Astrocyte (in vitro differentiated cells and primary cell): ENCODE results near the gene EYA2. TPM values are rescaled to one million over a fixed set of nuclear protein-coding genes. Genes with fewer than 3 reads are reported as not detected.

Experiments
- DNase-seq: peaks from one replicate; pipeline ENCODE4 v3.0.0-alpha.2; 2010; ENCODE audit warnings: low read depth
- FAIRE-seq: peaks from 2 replicates; lab custom pipeline; 2011; peaks lifted over from hg19 to GRCh38; lab: Jason Lieb, UNC
- H2AFZ ChIP-seq: 2 replicates; pipeline ENCODE4 v1.6.0; 2012; ENCODE audit warnings: low read depth, low read length, inconsistent platforms
- H3K27ac ChIP-seq: 2 replicates; pipeline ENCODE4 v1.5.1; 2011; ENCODE audit warnings: low read depth, low read length, inconsistent platforms
- H3K27me3 ChIP-seq: 2 replicates; pipeline ENCODE4 v1.6.0; 2011; ENCODE audit warnings: low read length, inconsistent platforms; ENCODE audit not compliant: insufficient read depth
- H3K36me3 ChIP-seq: 2 replicates; pipeline ENCODE4 v1.5.1; 2011; ENCODE audit warnings: low read length, inconsistent platforms; ENCODE audit not compliant: insufficient read depth
- H3K4me1 ChIP-seq: 2 replicates; pipeline ENCODE4 v1.5.1; 2011; ENCODE audit warnings: low read length, inconsistent platforms; ENCODE audit not compliant: insufficient read depth
- H3K4me2 ChIP-seq: 2 replicates; pipeline ENCODE4 v1.6.0; 2012; ENCODE audit warnings: low read length, inconsistent platforms
- H3K4me3 ChIP-seq: 2 replicates; pipeline ENCODE4 v1.5.1; 2011; ENCODE audit warnings: low read depth, mild to moderate bottlenecking, low read length, inconsistent platforms; ENCODE audit not compliant: insufficient read depth
- H3K79me2 ChIP-seq: 2 replicates; pipeline ENCODE4 v1.6.0; 2012; ENCODE audit warnings: mild to moderate bottlenecking, low read length, inconsistent platforms; ENCODE audit not compliant: insufficient read depth
- H3K9ac ChIP-seq: 2 replicates; pipeline ENCODE4 v1.6.0; 2012; ENCODE audit warnings: mild to moderate bottlenecking, low read length, inconsistent platforms
- H3K9me3 ChIP-seq: 2 replicates; pipeline ENCODE4 v1.5.1; 2012; ENCODE audit warnings: low read depth, mild to moderate bottlenecking, low read length, inconsistent platforms; ENCODE audit not compliant: insufficient read depth
- H4K20me1 ChIP-seq: 2 replicates; pipeline ENCODE4 v1.6.0; 2012; ENCODE audit warnings: low read length, inconsistent platforms; ENCODE audit not compliant: insufficient read depth
- H3K27ac Mint-ChIP-seq: one replicate; pipeline ENCODE4 v1.8.0; 2021; ENCODE audit warnings: mild to moderate bottlenecking, mixed read lengths; ENCODE audit not compliant: unreplicated experiment
- H3K27me3 Mint-ChIP-seq: one replicate; pipeline ENCODE4 v1.8.0; 2021; ENCODE audit warnings: low read depth, mixed read lengths; ENCODE audit not compliant: unreplicated experiment
- H3K36me3 Mint-ChIP-seq: one replicate; pipeline ENCODE4 v1.8.0; 2021; ENCODE audit warnings: low read depth, mixed read lengths; ENCODE audit not compliant: unreplicated experiment
- H3K4me1 Mint-ChIP-seq: one replicate; pipeline ENCODE4 v1.8.0; 2021; ENCODE audit warnings: low read depth, mixed read lengths; ENCODE audit not compliant: unreplicated experiment
- H3K4me3 Mint-ChIP-seq: one replicate; pipeline ENCODE4 v1.8.0; 2021; ENCODE audit warnings: mild to moderate bottlenecking, moderate library complexity, mixed read lengths; ENCODE audit not compliant: unreplicated experiment
- H3K9me3 Mint-ChIP-seq: one replicate; pipeline ENCODE4 v1.8.0; 2021; ENCODE audit warnings: mild to moderate bottlenecking, mixed read lengths; ENCODE audit not compliant: unreplicated experiment
- EZH2 ChIP-seq: IDR thresholded peaks from 2 replicates; pipeline ENCODE4 v1.6.1; 2012; ENCODE audit warnings: mild to moderate bottlenecking, low read length, inconsistent platforms; ENCODE audit not compliant: insufficient read depth
- total RNA-seq: library from RNA; stranded (reverse); gene quantifications from 2 replicates; pipeline ENCODE4 v1.2.1, GENCODE V29; 2021
- TF ChIP-seq, protein P1 (sequence below): IDR thresholded peaks from 2 replicates; pipeline ENCODE4 v1.5.1; 2011; ENCODE audit warnings: low read depth, mild to moderate bottlenecking, inconsistent platforms, low read length, moderate library complexity; ENCODE audit not compliant: insufficient read depth

EYA2 gene
- total RNA-seq, 1 donor from 2014 or later, result 1.5 TPM

DNA sequence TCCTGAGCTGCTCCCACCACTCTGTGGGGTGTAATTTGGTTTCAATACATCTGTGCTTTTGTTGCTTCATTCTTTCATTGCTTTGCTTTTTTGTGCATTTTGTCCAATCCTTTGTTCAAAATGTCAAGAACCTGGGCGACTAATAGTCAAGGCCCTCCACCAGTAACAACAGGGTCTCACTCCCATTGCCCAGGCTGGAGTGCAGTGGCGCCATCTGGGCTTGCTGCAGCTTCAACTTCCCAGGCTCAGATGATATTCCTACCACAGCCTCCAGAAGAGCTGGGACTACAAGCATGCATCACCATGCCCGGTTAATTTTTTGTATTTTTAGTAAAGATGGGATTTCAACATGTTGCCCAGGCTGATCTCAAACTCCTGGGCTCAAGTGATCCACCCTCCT is 169.2 kb downstream of the EYA2 start:
- Histone ChIP-seq H3K36me3 (no peaks in the 10 kb centered on the region), H3K4me3 (no peak overlapping the region), H3K9me3 (peaks cover 14% of the 10 kb centered on the region), H3K9ac (no peak overlapping the region), H3K79me2 (no peaks in the 10 kb centered on the region), H3K4me1 (no peaks in the 10 kb centered on the region), H3K27ac (no peak overlapping the region), H4K20me1 (no peaks in the 10 kb centered on the region), H3K4me2 (no peak overlapping the region), H2AFZ (no peak overlapping the region), H3K27me3 (no peaks in the 10 kb centered on the region)
- no peak for TF ChIP-seq EZH2
- TF ChIP-seq, protein P1, sequence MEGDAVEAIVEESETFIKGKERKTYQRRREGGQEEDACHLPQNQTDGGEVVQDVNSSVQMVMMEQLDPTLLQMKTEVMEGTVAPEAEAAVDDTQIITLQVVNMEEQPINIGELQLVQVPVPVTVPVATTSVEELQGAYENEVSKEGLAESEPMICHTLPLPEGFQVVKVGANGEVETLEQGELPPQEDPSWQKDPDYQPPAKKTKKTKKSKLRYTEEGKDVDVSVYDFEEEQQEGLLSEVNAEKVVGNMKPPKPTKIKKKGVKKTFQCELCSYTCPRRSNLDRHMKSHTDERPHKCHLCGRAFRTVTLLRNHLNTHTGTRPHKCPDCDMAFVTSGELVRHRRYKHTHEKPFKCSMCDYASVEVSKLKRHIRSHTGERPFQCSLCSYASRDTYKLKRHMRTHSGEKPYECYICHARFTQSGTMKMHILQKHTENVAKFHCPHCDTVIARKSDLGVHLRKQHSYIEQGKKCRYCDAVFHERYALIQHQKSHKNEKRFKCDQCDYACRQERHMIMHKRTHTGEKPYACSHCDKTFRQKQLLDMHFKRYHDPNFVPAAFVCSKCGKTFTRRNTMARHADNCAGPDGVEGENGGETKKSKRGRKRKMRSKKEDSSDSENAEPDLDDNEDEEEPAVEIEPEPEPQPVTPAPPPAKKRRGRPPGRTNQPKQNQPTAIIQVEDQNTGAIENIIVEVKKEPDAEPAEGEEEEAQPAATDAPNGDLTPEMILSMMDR, result no peak
- Mint-ChIP-seq H3K9me3 (peaks cover 24% of the 10 kb centered on the region), H3K36me3 (peaks cover 5% of the 10 kb centered on the region), H3K27ac (no peak overlapping the region), H3K4me3 (no peak overlapping the region), H3K4me1 (no peaks in the 10 kb centered on the region), H3K27me3 (peaks cover 10% of the 10 kb centered on the region)
- FAIRE-seq (no peak), DNase-seq (no peak)

DNA sequence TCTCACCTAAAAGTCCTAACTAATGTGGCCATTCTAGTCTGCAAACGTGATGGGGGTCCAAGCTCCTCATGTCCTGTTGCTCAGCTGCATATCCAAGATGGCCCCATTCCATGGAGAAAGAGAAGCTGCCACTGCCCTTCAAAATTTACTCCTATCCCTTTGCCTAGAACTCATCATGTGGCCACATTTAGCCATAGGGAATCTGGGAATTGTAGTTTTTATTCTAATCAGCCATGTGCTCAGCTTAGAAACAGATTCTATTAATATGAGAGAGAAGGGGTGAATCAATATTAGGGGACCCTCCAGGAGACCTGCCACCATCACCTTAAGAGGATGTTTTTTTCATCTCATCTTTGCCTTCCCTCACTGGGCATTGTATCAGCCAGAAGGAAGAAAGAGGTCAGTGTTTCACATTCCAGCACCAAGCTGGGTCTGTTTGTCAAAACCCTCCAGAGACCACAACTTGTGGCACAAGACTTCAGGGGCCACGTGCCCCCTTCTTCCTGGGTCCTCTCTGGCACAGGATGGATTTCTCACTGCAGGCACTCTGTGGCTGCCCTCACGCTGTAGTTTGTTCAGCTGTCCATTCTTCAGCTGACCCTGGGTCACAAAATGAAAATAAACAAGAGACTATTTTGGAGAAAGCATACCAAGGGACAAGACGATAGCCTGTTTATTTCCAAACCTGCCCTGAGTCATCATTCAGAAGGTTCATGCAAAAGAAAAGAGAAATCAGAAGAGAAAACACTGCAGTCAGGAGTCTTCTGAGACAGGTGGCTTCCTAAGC is 172.0 kb downstream of the EYA2 start:
- H3K4me1 Mint-ChIP-seq, result peaks cover 6% of the 10 kb centered on the region
- Histone ChIP-seq H3K27ac (no peak overlapping the region), H3K4me2 (no peak overlapping the region), H3K9ac (no peak overlapping the region), H3K79me2 (no peaks in the 10 kb centered on the region), H4K20me1 (no peaks in the 10 kb centered on the region), H3K4me1 (no peaks in the 10 kb centered on the region), H3K4me3 (no peak overlapping the region), H3K36me3 (no peaks in the 10 kb centered on the region), H3K27me3 (no peaks in the 10 kb centered on the region), H2AFZ (no peak overlapping the region), H3K9me3 (peaks cover 17% of the 10 kb centered on the region)
- H3K4me3 Mint-ChIP-seq, result no peak overlapping the region
- H3K9me3 Mint-ChIP-seq, result peaks cover 23% of the 10 kb centered on the region
- peaks cover 8% of the 10 kb centered on the region for H3K36me3 Mint-ChIP-seq
- DNase-seq (peak; percentile 4), FAIRE-seq (no peak)
- no peak overlapping the region for H3K27ac Mint-ChIP-seq
- TF ChIP-seq, protein P1, result no peak
- no peak for TF ChIP-seq EZH2
- peaks cover 7% of the 10 kb centered on the region for H3K27me3 Mint-ChIP-seq

DNA sequence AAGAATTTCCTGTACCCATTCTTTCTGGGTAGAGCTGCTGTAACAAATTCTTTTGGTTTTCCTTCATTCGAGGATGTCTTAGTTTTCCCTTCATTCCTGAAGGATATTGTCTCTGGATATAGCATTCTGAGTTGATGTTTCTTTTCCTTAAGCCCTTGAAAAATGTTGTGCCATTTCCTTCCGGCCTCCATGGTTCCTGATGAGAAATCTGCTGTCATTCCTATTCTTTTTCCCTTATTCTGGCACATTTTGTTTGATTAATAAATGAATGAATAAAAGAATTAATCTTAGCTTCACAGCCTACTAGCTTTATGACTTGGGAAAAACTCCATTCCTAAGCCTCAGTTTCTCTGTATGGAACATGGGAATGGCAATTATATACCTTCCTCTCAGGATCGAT is 173.1 kb downstream of the EYA2 start:
- Histone ChIP-seq H3K4me3 (no peak overlapping the region), H3K4me2 (no peak overlapping the region), H3K36me3 (no peaks in the 10 kb centered on the region), H3K27ac (no peak overlapping the region), H2AFZ (no peak overlapping the region), H3K9me3 (peaks cover 17% of the 10 kb centered on the region), H4K20me1 (no peaks in the 10 kb centered on the region), H3K9ac (no peak overlapping the region), H3K27me3 (no peaks in the 10 kb centered on the region), H3K79me2 (no peaks in the 10 kb centered on the region), H3K4me1 (no peaks in the 10 kb centered on the region)
- H3K4me1 Mint-ChIP-seq, result peaks cover 6% of the 10 kb centered on the region
- TF ChIP-seq EZH2, result no peak
- H3K36me3 Mint-ChIP-seq, result peaks cover 10% of the 10 kb centered on the region
- FAIRE-seq (no peak), DNase-seq (no peak)
- H3K27ac Mint-ChIP-seq, result no peak overlapping the region
- no peak overlapping the region for H3K4me3 Mint-ChIP-seq
- H3K9me3 Mint-ChIP-seq, result peaks cover 23% of the 10 kb centered on the region
- peaks cover 2% of the 10 kb centered on the region for H3K27me3 Mint-ChIP-seq
